Uterus (tissue), 4 donors: ENCODE measurements around the gene PTPN1. TPM values are rescaled to one million over a fixed set of nuclear protein-coding genes. Genes with fewer than 3 reads are reported as not detected.
"Not testable (repeated sequence)": the region's sequence is repeated elsewhere in the genome, so short reads cannot be mapped to it uniquely, and the experiment has no call there.

Experiments
- DNase-seq, 2 donors: peaks; one replicate each; pipeline ENCODE4 v3.0.0-alpha.2; 2019 to 2020
- H3K27ac ChIP-seq, 2 donors: fragments of 200-600 bp; sonication (generic); 1 replicate in 1 of 2; 2 replicates in 1 of 2; pipeline ENCODE4 v1.5.1; 2016 to 2018
- H3K27me3 ChIP-seq, 2 donors: fragments of 200-600 bp; sonication (generic); one replicate each; pipeline ENCODE4 v1.5.1; 2018 to 2019; ENCODE audit warnings: control low read depth in 1 of 2
- H3K36me3 ChIP-seq, 2 donors: fragments of 200-600 bp; sonication (generic); one replicate each; pipeline ENCODE4 v1.5.1; 2019; ENCODE audit warnings: control low read depth in 1 of 2
- H3K4me1 ChIP-seq, 2 donors: fragments of 200-600 bp; sonication (generic); one replicate each; pipeline ENCODE4 v1.5.1; 2018 to 2019; ENCODE audit warnings: control low read depth in 1 of 2
- H3K4me3 ChIP-seq, 2 donors: fragments of 200-600 bp; sonication (generic); 1 replicate in 1 of 2; 2 replicates in 1 of 2; pipeline ENCODE4 v1.5.1; 2018 to 2019; ENCODE audit warnings: mild to moderate bottlenecking in 1 of 2
- H3K9me3 ChIP-seq, 2 donors: fragments of 200-600 bp; sonication (generic); one replicate each; pipeline ENCODE4 v1.5.1; 2019; ENCODE audit warnings: control low read depth in 1 of 2
- CTCF ChIP-seq, 4 experiments: fragments of 200-600 bp in 2 of 4; fragments of 450-650 bp in 2 of 4; sonication (generic) in 2 of 4; IDR thresholded peaks; one replicate each; pipeline ENCODE4 v1.5.1; 2016 to 2019; ENCODE audit warnings: antibody characterized with exemption in 4 of 4, mild to moderate bottlenecking in 2 of 4, moderate library complexity in 1 of 4
- POLR2A ChIP-seq, 2 donors: fragments of 450-650 bp; IDR thresholded peaks; one replicate each; pipeline ENCODE4 v1.6.1; 2016; ENCODE audit warnings: antibody characterized with exemption in 2 of 2, mild to moderate bottlenecking in 1 of 2, moderate library complexity in 1 of 2
- intact Hi-C: fragments of 100-400 bp; cut with DNase I; formaldehyde crosslinking; loops from one replicate; pipeline ENCODE4 v1.15.1; 2023; ENCODE audit warnings: low total_unique reads
- total RNA-seq, 4 donors: library from RNA; depleted of rRNA in 3 of 4; stranded (reverse); fragments of >200 nt in 3 of 4; gene quantifications; one replicate each; pipeline versions ENCODE4 v1.1.0 to v1.2.4, GENCODE V29; 2014 to 2023
- donor health status: DM: yes; HTN: yes; CAD: no.

Gene PTPN1
- total RNA-seq, 4 donors from 2014 or later: 14.1 to 33.9 (median 20.2) TPM

GRCh38 chr20:50595433-50595895 lies 85.3 kb downstream of the PTPN1 start:
- intact Hi-C loops: no loop called here
- H3K27me3 ChIP-seq: no peaks in the 10 kb centered on the region

GRCh38 chr20:50595988-50596693 lies 86.0 kb downstream of the PTPN1 start:
- H3K27me3 ChIP-seq: no peaks in the 10 kb centered on the region
- no peak for DNase-seq
- H3K36me3 ChIP-seq: no peaks in the 10 kb centered on the region
- H3K4me3 ChIP-seq: no peak overlapping the region
- no peak overlapping the region for H3K27ac ChIP-seq
- peaks cover 10 to 11% of the 10 kb centered on the region in 2 donors for H3K4me1 ChIP-seq
- no peaks in the 10 kb centered on the region for H3K9me3 ChIP-seq
- intact Hi-C loops: no loop called here
- TF ChIP-seq POLR2A (IDR thresholded peaks at IDR 0.05): no peak
- TF ChIP-seq CTCF (IDR thresholded peaks at IDR 0.05): no peak

More at GRCh38 chr20:50595433-50595895, 85.3 kb downstream of the PTPN1 start:
- Histone ChIP-seq H3K36me3 (no peaks in the 10 kb centered on the region), H3K4me1 (peaks cover 10 to 11% of the 10 kb centered on the region in 2 donors), H3K4me3 (no peak overlapping the region), H3K9me3 (no peaks in the 10 kb centered on the region), H3K27ac (no peak overlapping the region)
- TF ChIP-seq POLR2A (IDR thresholded peaks at IDR 0.05): no peak
- no peak for TF ChIP-seq CTCF (IDR thresholded peaks at IDR 0.05)
- DNase-seq: no peak

GRCh38 chr20:50596694-50597021 lies 86.5 kb downstream of the PTPN1 start:
- Histone ChIP-seq H3K36me3 (no peaks in the 10 kb centered on the region), H3K4me3 (no peak overlapping the region), H3K9me3 (no peaks in the 10 kb centered on the region), H3K27me3 (no peaks in the 10 kb centered on the region), H3K4me1 (peaks cover 10 to 11% of the 10 kb centered on the region in 2 donors), H3K27ac (no peak overlapping the region)
- intact Hi-C loops: no loop called here
- TF ChIP-seq CTCF (IDR thresholded peaks at IDR 0.05) (no peak), POLR2A (IDR thresholded peaks at IDR 0.05) (no peak)
- DNase-seq: no peak

- no peak for DNase-seq
- Histone ChIP-seq H3K9me3 (no peaks in the 10 kb centered on the region), H3K36me3 (no peaks in the 10 kb centered on the region), H3K27me3 (no peaks in the 10 kb centered on the region), H3K4me3 (no peak overlapping the region), H3K27ac (no peak overlapping the region), H3K4me1 (peaks cover 3 to 6% of the 10 kb centered on the region in 2 donors)
- no peak for TF ChIP-seq CTCF (IDR thresholded peaks at IDR 0.05)
- TF ChIP-seq POLR2A (IDR thresholded peaks at IDR 0.05): no peak
- intact Hi-C loops: no loop called here
These were observed 87.3 kb downstream of the PTPN1 start for GRCh38 chr20:50597406-50597969.

GRCh38 chr20:50598074-50598473 lies 87.9 kb downstream of the PTPN1 start:
- Histone ChIP-seq H3K27ac (no peak overlapping the region), H3K4me3 (no peak overlapping the region), H3K27me3 (no peaks in the 10 kb centered on the region), H3K9me3 (no peaks in the 10 kb centered on the region), H3K36me3 (no peaks in the 10 kb centered on the region), H3K4me1 (peaks cover 0 to under 1% of the 10 kb centered on the region in 2 donors)
- DNase-seq: no peak
- intact Hi-C loops: no loop called here
- no peak for TF ChIP-seq CTCF (IDR thresholded peaks at IDR 0.05)
- no peak for TF ChIP-seq POLR2A (IDR thresholded peaks at IDR 0.05)

GRCh38 chr20:50598768-50599167 lies 88.6 kb downstream of the PTPN1 start:
- H3K27me3 ChIP-seq, intact Hi-C loops, H3K4me1 ChIP-seq, H3K36me3 ChIP-seq, H3K4me3 ChIP-seq, H3K9me3 ChIP-seq, H3K27ac ChIP-seq, DNase-seq: not testable (repeated sequence)
